Measurements from ENCODE around the gene CERS6. TPM values are rescaled to one million over a fixed set of nuclear protein-coding genes. Genes with fewer than 3 reads are reported as not detected.

Gene CERS6
- total RNA-seq, 1 experiment from 2014 or later = 17.3 TPM

- TF ChIP-seq ARID4B (CRISPR knock-in tag; IDR thresholded peaks at IDR 0.05; ENCODE audit: borderline replicate concordance) (no peak), NFATC4 (CRISPR knock-in tag; IDR thresholded peaks at IDR 0.05) (no peak), RELA (CRISPR knock-in tag; IDR thresholded peaks at IDR 0.05; ENCODE audit: borderline replicate concordance) (no peak), ESRRA (CRISPR knock-in tag; IDR thresholded peaks at IDR 0.05; ENCODE audit: borderline replicate concordance) (no peak), SP1 (CRISPR knock-in tag; conservative IDR thresholded peaks at IDR 0.05) (no peak), TP53 (CRISPR knock-in tag; IDR thresholded peaks at IDR 0.05) (no peak), ZNF219 (CRISPR knock-in tag; IDR thresholded peaks at IDR 0.05; ENCODE audit: borderline replicate concordance) (no peak), FOXK1 (CRISPR knock-in tag; IDR thresholded peaks at IDR 0.05) (no peak), SMAD3 (CRISPR knock-in tag; IDR thresholded peaks at IDR 0.05; ENCODE audit: borderline replicate concordance) (no peak)
- TF ChIP-seq, protein P1, sequence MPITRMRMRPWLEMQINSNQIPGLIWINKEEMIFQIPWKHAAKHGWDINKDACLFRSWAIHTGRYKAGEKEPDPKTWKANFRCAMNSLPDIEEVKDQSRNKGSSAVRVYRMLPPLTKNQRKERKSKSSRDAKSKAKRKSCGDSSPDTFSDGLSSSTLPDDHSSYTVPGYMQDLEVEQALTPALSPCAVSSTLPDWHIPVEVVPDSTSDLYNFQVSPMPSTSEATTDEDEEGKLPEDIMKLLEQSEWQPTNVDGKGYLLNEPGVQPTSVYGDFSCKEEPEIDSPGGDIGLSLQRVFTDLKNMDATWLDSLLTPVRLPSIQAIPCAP (CRISPR knock-in tag; IDR thresholded peaks at IDR 0.05) = no peak
Measured at GRCh38 chr2:168416555-168416954, 39.5 kb upstream of the CERS6 start (continued).

GRCh38 chr2:168422584-168422983 is 33.5 kb upstream of the CERS6 start:
- H3K9me3 Mint-ChIP-seq = no peaks in the 10 kb centered on the region
- peaks cover 4% of the 10 kb centered on the region; the same call in 1 of the 2 replicates for H3K27me3 Mint-ChIP-seq (ENCODE audit: low read depth)
- no peak for ATAC-seq
- no peak for DNase-seq (ENCODE audit: low spot score)
- POLR2A ChIA-PET = interaction anchor here (0.6 kb wide), 1 partner anchor 253 kb away, joined by 3 read pairs; no protein-coding TSS in a partner anchor
- no peak overlapping the region for H3K27ac Mint-ChIP-seq
- H3K4me3 Mint-ChIP-seq = no peak overlapping the region
- H3K36me3 Mint-ChIP-seq = no peaks in the 10 kb centered on the region
- peaks cover 21% of the 10 kb centered on the region for H3K4me1 Mint-ChIP-seq
- CTCF ChIA-PET = interaction anchor here (0.5 kb wide), 1 partner anchor 518 kb away, joined by 3 read pairs; no protein-coding TSS in a partner anchor
- TF ChIP-seq, protein P2, sequence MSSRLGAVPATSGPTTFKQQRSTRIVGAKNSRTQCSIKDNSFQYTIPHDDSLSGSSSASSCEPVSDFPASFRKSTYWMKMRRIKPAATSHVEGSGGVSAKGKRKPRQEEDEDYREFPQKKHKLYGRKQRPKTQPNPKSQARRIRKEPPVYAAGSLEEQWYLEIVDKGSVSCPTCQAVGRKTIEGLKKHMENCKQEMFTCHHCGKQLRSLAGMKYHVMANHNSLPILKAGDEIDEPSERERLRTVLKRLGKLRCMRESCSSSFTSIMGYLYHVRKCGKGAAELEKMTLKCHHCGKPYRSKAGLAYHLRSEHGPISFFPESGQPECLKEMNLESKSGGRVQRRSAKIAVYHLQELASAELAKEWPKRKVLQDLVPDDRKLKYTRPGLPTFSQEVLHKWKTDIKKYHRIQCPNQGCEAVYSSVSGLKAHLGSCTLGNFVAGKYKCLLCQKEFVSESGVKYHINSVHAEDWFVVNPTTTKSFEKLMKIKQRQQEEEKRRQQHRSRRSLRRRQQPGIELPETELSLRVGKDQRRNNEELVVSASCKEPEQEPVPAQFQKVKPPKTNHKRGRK (CRISPR knock-in tag; IDR thresholded peaks at IDR 0.05; ENCODE audit: borderline replicate concordance) = no peak
- no peak for TF ChIP-seq ZBTB43 (CRISPR knock-in tag; IDR thresholded peaks at IDR 0.05)
- TF ChIP-seq MXD4 (CRISPR knock-in tag; IDR thresholded peaks at IDR 0.05; ENCODE audit: borderline replicate concordance) = no peak
- no peak for TF ChIP-seq RELA (CRISPR knock-in tag; IDR thresholded peaks at IDR 0.05; ENCODE audit: borderline replicate concordance)
- TF ChIP-seq HMGA2 (CRISPR knock-in tag; IDR thresholded peaks at IDR 0.05) = no peak
- TF ChIP-seq, protein P3, sequence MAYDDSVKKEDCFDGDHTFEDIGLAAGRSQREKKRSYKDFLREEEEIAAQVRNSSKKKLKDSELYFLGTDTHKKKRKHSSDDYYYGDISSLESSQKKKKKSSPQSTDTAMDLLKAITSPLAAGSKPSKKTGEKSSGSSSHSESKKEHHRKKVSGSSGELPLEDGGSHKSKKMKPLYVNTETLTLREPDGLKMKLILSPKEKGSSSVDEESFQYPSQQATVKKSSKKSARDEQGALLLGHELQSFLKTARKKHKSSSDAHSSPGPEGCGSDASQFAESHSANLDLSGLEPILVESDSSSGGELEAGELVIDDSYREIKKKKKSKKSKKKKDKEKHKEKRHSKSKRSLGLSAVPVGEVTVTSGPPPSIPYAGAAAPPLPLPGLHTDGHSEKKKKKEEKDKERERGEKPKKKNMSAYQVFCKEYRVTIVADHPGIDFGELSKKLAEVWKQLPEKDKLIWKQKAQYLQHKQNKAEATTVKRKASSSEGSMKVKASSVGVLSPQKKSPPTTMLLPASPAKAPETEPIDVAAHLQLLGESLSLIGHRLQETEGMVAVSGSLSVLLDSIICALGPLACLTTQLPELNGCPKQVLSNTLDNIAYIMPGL (CRISPR knock-in tag; IDR thresholded peaks at IDR 0.05) = no peak
- TF ChIP-seq, protein P4, sequence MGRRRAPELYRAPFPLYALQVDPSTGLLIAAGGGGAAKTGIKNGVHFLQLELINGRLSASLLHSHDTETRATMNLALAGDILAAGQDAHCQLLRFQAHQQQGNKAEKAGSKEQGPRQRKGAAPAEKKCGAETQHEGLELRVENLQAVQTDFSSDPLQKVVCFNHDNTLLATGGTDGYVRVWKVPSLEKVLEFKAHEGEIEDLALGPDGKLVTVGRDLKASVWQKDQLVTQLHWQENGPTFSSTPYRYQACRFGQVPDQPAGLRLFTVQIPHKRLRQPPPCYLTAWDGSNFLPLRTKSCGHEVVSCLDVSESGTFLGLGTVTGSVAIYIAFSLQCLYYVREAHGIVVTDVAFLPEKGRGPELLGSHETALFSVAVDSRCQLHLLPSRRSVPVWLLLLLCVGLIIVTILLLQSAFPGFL (CRISPR knock-in tag; IDR thresholded peaks at IDR 0.05; ENCODE audit: borderline replicate concordance) = no peak
- no peak for TF ChIP-seq ZNF138 (CRISPR knock-in tag; conservative IDR thresholded peaks at IDR 0.05)
- TF ChIP-seq, protein P5, sequence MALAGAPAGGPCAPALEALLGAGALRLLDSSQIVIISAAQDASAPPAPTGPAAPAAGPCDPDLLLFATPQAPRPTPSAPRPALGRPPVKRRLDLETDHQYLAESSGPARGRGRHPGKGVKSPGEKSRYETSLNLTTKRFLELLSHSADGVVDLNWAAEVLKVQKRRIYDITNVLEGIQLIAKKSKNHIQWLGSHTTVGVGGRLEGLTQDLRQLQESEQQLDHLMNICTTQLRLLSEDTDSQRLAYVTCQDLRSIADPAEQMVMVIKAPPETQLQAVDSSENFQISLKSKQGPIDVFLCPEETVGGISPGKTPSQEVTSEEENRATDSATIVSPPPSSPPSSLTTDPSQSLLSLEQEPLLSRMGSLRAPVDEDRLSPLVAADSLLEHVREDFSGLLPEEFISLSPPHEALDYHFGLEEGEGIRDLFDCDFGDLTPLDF (CRISPR knock-in tag; IDR thresholded peaks at IDR 0.05) = no peak
- TF ChIP-seq SMAD3 (CRISPR knock-in tag; IDR thresholded peaks at IDR 0.05; ENCODE audit: borderline replicate concordance) = no peak
- TF ChIP-seq, protein P6, sequence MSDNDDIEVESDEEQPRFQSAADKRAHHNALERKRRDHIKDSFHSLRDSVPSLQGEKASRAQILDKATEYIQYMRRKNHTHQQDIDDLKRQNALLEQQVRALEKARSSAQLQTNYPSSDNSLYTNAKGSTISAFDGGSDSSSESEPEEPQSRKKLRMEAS (CRISPR knock-in tag; IDR thresholded peaks at IDR 0.05) = no peak
- no peak for TF ChIP-seq NR3C1 (CRISPR knock-in tag; conservative IDR thresholded peaks at IDR 0.05; ENCODE audit: low read depth)
- TF ChIP-seq ZNF263 (CRISPR knock-in tag; IDR thresholded peaks at IDR 0.05; ENCODE audit: low read depth) = no peak
- no peak for TF ChIP-seq GRHL2 (CRISPR knock-in tag; IDR thresholded peaks at IDR 0.05; ENCODE audit: insufficient replicate concordance, severe bottlenecking)
- no peak for TF ChIP-seq FOXK1 (CRISPR knock-in tag; IDR thresholded peaks at IDR 0.05)
- no peak for TF ChIP-seq OVOL2 (CRISPR knock-in tag; IDR thresholded peaks at IDR 0.05; ENCODE audit: borderline replicate concordance)

Data from WTC11 (cell line).